Activated T-helper 17 cell treated with anti-CD3 and anti-CD28 coated beads, Interleukin-2, amount 50 U/mL, for 72 hours (primary cell): ENCODE measurements around the gene IRX6. TPM values are rescaled to one million over a fixed set of nuclear protein-coding genes. Genes with fewer than 3 reads are reported as not detected.

ENCODE experiments used
- ATAC-seq: fragments of 150-1000 bp; cut with Tn5 transposase; replicated peaks from 2 replicates; pipeline ENCODE4 v1.10.0; 2021; ENCODE audit warnings: mild to moderate bottlenecking, moderate library complexity
- H3K27ac Mint-ChIP-seq: one replicate; pipeline ENCODE4 v1.8.0; 2022; ENCODE audit warnings: mixed read lengths
- H3K27me3 Mint-ChIP-seq: one replicate; pipeline ENCODE4 v1.8.0; 2022; ENCODE audit warnings: mixed read lengths
- H3K36me3 Mint-ChIP-seq: one replicate; pipeline ENCODE4 v1.8.0; 2022; ENCODE audit warnings: low read depth, mild to moderate bottlenecking, mixed read lengths
- H3K4me1 Mint-ChIP-seq: one replicate; pipeline ENCODE4 v1.8.0; 2022; ENCODE audit warnings: mixed read lengths
- H3K4me3 Mint-ChIP-seq: one replicate; pipeline ENCODE4 v1.8.0; 2022; ENCODE audit warnings: mild to moderate bottlenecking, mixed read lengths
- H3K9me3 Mint-ChIP-seq: one replicate; pipeline ENCODE4 v1.8.0; 2022; ENCODE audit warnings: mixed read lengths
- total RNA-seq, 2 donors: library from RNA; stranded (reverse); gene quantifications; one replicate each; pipeline ENCODE4 v1.2.3, GENCODE V29; 2022

IRX6 gene
- total RNA-seq, 2 donors from 2014 or later, result not detected

GRCh38 chr16:55329791-55330428 lies 5.9 kb downstream of the IRX6 start:
- ATAC-seq, result no peak
- no peak overlapping the region for H3K4me3 Mint-ChIP-seq
- no peak overlapping the region for H3K27ac Mint-ChIP-seq
- H3K27me3 Mint-ChIP-seq, result peaks cover 55% of the 10 kb centered on the region
- H3K36me3 Mint-ChIP-seq, result no peaks in the 10 kb centered on the region
- no peaks in the 10 kb centered on the region for H3K9me3 Mint-ChIP-seq
- no peaks in the 10 kb centered on the region for H3K4me1 Mint-ChIP-seq

GRCh38 chr16:55330781-55331647 lies 7.0 kb downstream of the IRX6 start:
- Mint-ChIP-seq H3K9me3 (no peaks in the 10 kb centered on the region), H3K36me3 (no peaks in the 10 kb centered on the region), H3K27ac (no peak overlapping the region), H3K4me3 (no peak overlapping the region), H3K4me1 (no peaks in the 10 kb centered on the region), H3K27me3 (peaks cover 50% of the 10 kb centered on the region)
- ATAC-seq, result no peak

- ATAC-seq, result no peak
- H3K4me1 Mint-ChIP-seq, result no peaks in the 10 kb centered on the region
- H3K9me3 Mint-ChIP-seq, result no peaks in the 10 kb centered on the region
- no peak overlapping the region for H3K4me3 Mint-ChIP-seq
- peaks cover 45% of the 10 kb centered on the region for H3K27me3 Mint-ChIP-seq
- H3K36me3 Mint-ChIP-seq, result no peaks in the 10 kb centered on the region
- no peak overlapping the region for H3K27ac Mint-ChIP-seq
Measured at GRCh38 chr16:55331648-55332185, 7.7 kb downstream of the IRX6 start.

DNA sequence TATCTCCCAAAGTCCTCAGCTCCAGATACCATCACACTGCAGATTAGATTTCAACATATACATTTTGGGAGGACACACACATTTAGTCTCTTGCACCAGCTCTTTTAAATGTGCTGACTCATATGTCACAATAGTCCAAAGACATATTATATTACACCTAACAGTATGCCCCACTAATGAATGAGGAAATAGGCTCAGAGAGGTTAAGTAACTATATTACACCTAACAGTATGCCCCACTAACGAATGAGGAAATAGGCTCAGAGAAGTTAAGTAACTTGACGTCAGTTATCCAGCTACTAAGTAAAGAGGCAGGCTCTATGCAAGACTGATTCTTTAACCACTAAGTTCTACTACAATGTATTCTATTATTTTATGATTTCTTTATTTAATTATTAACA lies 9.7 kb downstream of the IRX6 start:
- Mint-ChIP-seq H3K27me3 (peaks cover 39% of the 10 kb centered on the region), H3K4me3 (no peak overlapping the region), H3K9me3 (no peaks in the 10 kb centered on the region), H3K4me1 (no peaks in the 10 kb centered on the region), H3K27ac (no peak overlapping the region), H3K36me3 (no peaks in the 10 kb centered on the region)
- ATAC-seq, result no peak

- Mint-ChIP-seq H3K4me3 (no peak overlapping the region), H3K36me3 (no peaks in the 10 kb centered on the region), H3K9me3 (no peaks in the 10 kb centered on the region), H3K27ac (no peak overlapping the region), H3K27me3 (peaks cover 23% of the 10 kb centered on the region), H3K4me1 (no peaks in the 10 kb centered on the region)
- no peak for ATAC-seq
Measured at GRCh38 chr16:55338646-55339045, 14.6 kb downstream of the IRX6 start.

GRCh38 chr16:55340445-55340844 lies 16.4 kb downstream of the IRX6 start:
- H3K9me3 Mint-ChIP-seq, result no peaks in the 10 kb centered on the region
- no peaks in the 10 kb centered on the region for H3K4me1 Mint-ChIP-seq
- peaks cover 20% of the 10 kb centered on the region for H3K27me3 Mint-ChIP-seq
- H3K27ac Mint-ChIP-seq, result no peak overlapping the region
- no peaks in the 10 kb centered on the region for H3K36me3 Mint-ChIP-seq
- H3K4me3 Mint-ChIP-seq, result no peak overlapping the region
- no peak for ATAC-seq

DNA sequence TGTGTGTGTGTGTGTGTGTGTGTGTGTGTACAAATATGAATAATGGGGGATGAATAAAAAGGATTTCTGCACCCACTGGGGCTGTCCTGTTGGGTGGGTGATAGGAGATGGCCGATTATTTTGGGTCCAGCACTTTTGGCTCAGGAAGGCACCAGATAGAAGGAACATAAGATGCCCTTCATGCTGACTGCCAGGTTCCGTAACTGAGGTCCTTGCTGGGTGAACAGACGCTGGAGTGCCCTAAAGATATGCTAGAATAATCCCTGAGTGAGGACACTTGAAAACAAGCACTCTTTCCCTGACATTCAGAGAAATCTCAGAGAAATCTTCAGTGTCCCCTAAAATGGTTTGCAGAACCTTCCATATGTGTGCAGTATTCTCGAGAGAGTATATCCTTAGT lies 17.7 kb downstream of the IRX6 start:
- H3K4me1 Mint-ChIP-seq, result no peaks in the 10 kb centered on the region
- ATAC-seq, result no peak
- no peaks in the 10 kb centered on the region for H3K9me3 Mint-ChIP-seq
- H3K36me3 Mint-ChIP-seq, result no peaks in the 10 kb centered on the region
- H3K27me3 Mint-ChIP-seq, result peaks cover 24% of the 10 kb centered on the region
- H3K27ac Mint-ChIP-seq, result no peak overlapping the region
- no peak overlapping the region for H3K4me3 Mint-ChIP-seq

- H3K27ac Mint-ChIP-seq, result no peak overlapping the region
- ATAC-seq, result no peak
- H3K9me3 Mint-ChIP-seq, result peaks cover 5% of the 10 kb centered on the region
Measured at GRCh38 chr16:55346475-55346874, 22.5 kb downstream of the IRX6 start.

GRCh38 chr16:55349867-55350266 lies 25.9 kb downstream of the IRX6 start:
- ATAC-seq, result no peak
- Mint-ChIP-seq H3K27me3 (peaks cover 32% of the 10 kb centered on the region), H3K9me3 (peaks cover 5% of the 10 kb centered on the region), H3K4me1 (no peaks in the 10 kb centered on the region), H3K36me3 (no peaks in the 10 kb centered on the region), H3K27ac (no peak overlapping the region), H3K4me3 (no peak overlapping the region)

More at GRCh38 chr16:55346475-55346874, 22.5 kb downstream of the IRX6 start:
- H3K4me1 Mint-ChIP-seq, result no peaks in the 10 kb centered on the region
- H3K36me3 Mint-ChIP-seq, result no peaks in the 10 kb centered on the region
- H3K4me3 Mint-ChIP-seq, result no peak overlapping the region
- peaks cover 28% of the 10 kb centered on the region for H3K27me3 Mint-ChIP-seq

- Mint-ChIP-seq H3K27me3 (peaks cover 31% of the 10 kb centered on the region), H3K4me1 (no peaks in the 10 kb centered on the region), H3K4me3 (no peak overlapping the region), H3K9me3 (peaks cover 5% of the 10 kb centered on the region), H3K27ac (no peak overlapping the region), H3K36me3 (no peaks in the 10 kb centered on the region)
- no peak for ATAC-seq
Measured at GRCh38 chr16:55350984-55351383, 27.0 kb downstream of the IRX6 start.

GRCh38 chr16:55351936-55352335 lies 27.9 kb downstream of the IRX6 start:
- Mint-ChIP-seq H3K4me3 (no peak overlapping the region), H3K4me1 (no peaks in the 10 kb centered on the region), H3K27ac (no peak overlapping the region), H3K27me3 (peaks cover 24% of the 10 kb centered on the region), H3K36me3 (no peaks in the 10 kb centered on the region), H3K9me3 (peaks cover 5% of the 10 kb centered on the region)
- no peak for ATAC-seq

GRCh38 chr16:55357241-55357640 lies 33.2 kb downstream of the IRX6 start:
- no peak overlapping the region for H3K4me3 Mint-ChIP-seq
- no peaks in the 10 kb centered on the region for H3K9me3 Mint-ChIP-seq
- H3K4me1 Mint-ChIP-seq, result no peaks in the 10 kb centered on the region
- peaks cover 12% of the 10 kb centered on the region for H3K27me3 Mint-ChIP-seq
- no peaks in the 10 kb centered on the region for H3K36me3 Mint-ChIP-seq
- no peak for ATAC-seq
- no peak overlapping the region for H3K27ac Mint-ChIP-seq

- Mint-ChIP-seq H3K4me1 (no peaks in the 10 kb centered on the region), H3K4me3 (no peak overlapping the region), H3K27me3 (peaks cover 13% of the 10 kb centered on the region), H3K36me3 (no peaks in the 10 kb centered on the region), H3K9me3 (no peaks in the 10 kb centered on the region), H3K27ac (no peak overlapping the region)
- no peak for ATAC-seq
Measured at GRCh38 chr16:55359946-55360345, 35.9 kb downstream of the IRX6 start.

GRCh38 chr16:55364811-55365210 lies 40.8 kb downstream of the IRX6 start:
- no peaks in the 10 kb centered on the region for H3K9me3 Mint-ChIP-seq
- H3K27me3 Mint-ChIP-seq, result peaks cover 33% of the 10 kb centered on the region
- ATAC-seq, result no peak
- H3K36me3 Mint-ChIP-seq, result no peaks in the 10 kb centered on the region
- no peak overlapping the region for H3K4me3 Mint-ChIP-seq
- H3K4me1 Mint-ChIP-seq, result no peaks in the 10 kb centered on the region
- H3K27ac Mint-ChIP-seq, result no peak overlapping the region

- H3K9me3 Mint-ChIP-seq, result no peaks in the 10 kb centered on the region
- H3K27ac Mint-ChIP-seq, result no peak overlapping the region
- H3K27me3 Mint-ChIP-seq, result peaks cover 46% of the 10 kb centered on the region
- no peaks in the 10 kb centered on the region for H3K36me3 Mint-ChIP-seq
- H3K4me3 Mint-ChIP-seq, result no peak overlapping the region
- no peak for ATAC-seq
- H3K4me1 Mint-ChIP-seq, result no peaks in the 10 kb centered on the region
Measured at GRCh38 chr16:55367301-55367811, 43.4 kb downstream of the IRX6 start.
